Common myeloid progenitor, CD34-positive (primary cell): Measurements from ENCODE around the gene GET3.
"Not testable (repeated sequence)": the region's sequence is repeated elsewhere in the genome, so short reads cannot be mapped to it uniquely, and the experiment has no call there.

Source experiments
- CTCF ChIA-PET: fragments of 350-600 bp; sonication (Branson Sonifier 250); formaldehyde crosslinking; loops from one replicate; lab custom pipeline; 2021; ENCODE audit warnings: antibody characterized with exemption; lab: Charles Lee
- POLR2A ChIA-PET: fragments of 350-600 bp; sonication (Branson Sonifier 250); formaldehyde crosslinking; loops from one replicate; lab custom pipeline; 2021; ENCODE audit warnings: antibody characterized with exemption; lab: Charles Lee
- DNase-seq, 3 donors: peaks; one replicate each; pipeline versions ENCODE4 v3.0.0 to v3.0.0-alpha.2; 2013
- H3K27ac ChIP-seq, 2 experiments: 1 replicate in 1 of 2; 2 replicates in 1 of 2; pipeline ENCODE4 v1.7.0; 2013; ENCODE audit warnings: inconsistent platforms in 2 of 2, low read length in 2 of 2, mild to moderate bottlenecking in 2 of 2, low read depth in 1 of 2, moderate library complexity in 1 of 2; ENCODE audit not compliant: severe bottlenecking in 2 of 2, insufficient read depth in 1 of 2, poor library complexity in 1 of 2
- H3K27me3 ChIP-seq, 5 experiments: replicated peaks in 2 of 5; 1 replicate in 3 of 5; 2 replicates in 2 of 5; pipeline versions ENCODE4 v1.6.1 to v1.7.0; 2013; ENCODE audit warnings: low read length in 4 of 5, mild to moderate bottlenecking in 2 of 5, moderate library complexity in 2 of 5, inconsistent platforms in 1 of 5; ENCODE audit not compliant: insufficient read depth in 5 of 5, control insufficient read depth in 4 of 5
- H3K36me3 ChIP-seq, 4 experiments: 1 replicate in 2 of 4; 2 replicates in 2 of 4; pipeline versions ENCODE4 v1.6.1 to v1.7.0; 2013; ENCODE audit warnings: low read length in 3 of 4, control low read depth in 1 of 4, mild to moderate bottlenecking in 1 of 4; ENCODE audit not compliant: control insufficient read depth in 4 of 4, insufficient read depth in 4 of 4
- H3K4me1 ChIP-seq, 4 experiments: 1 replicate in 3 of 4; 2 replicates in 1 of 4; pipeline versions ENCODE4 v1.6.1 to v1.7.1; 2013; ENCODE audit warnings: low read length in 3 of 4, mild to moderate bottlenecking in 3 of 4, control low read depth in 1 of 4, inconsistent platforms in 1 of 4, moderate library complexity in 1 of 4; ENCODE audit not compliant: control insufficient read depth in 4 of 4, insufficient read depth in 4 of 4; ENCODE audit errors: control extremely low read depth in 1 of 4
- H3K4me3 ChIP-seq, 7 experiments: 1 replicate in 4 of 7; 2 replicates in 3 of 7; pipeline versions ENCODE4 v1.5.1 to v1.7.0; 2013; ENCODE audit warnings: mild to moderate bottlenecking in 7 of 7, low read length in 6 of 7, moderate library complexity in 6 of 7, inconsistent platforms in 2 of 7, low read depth in 2 of 7, control low read depth in 1 of 7; ENCODE audit not compliant: insufficient read depth in 4 of 7, control insufficient read depth in 1 of 7; ENCODE audit errors: extremely low read depth in 1 of 7
- H3K9me3 ChIP-seq, 5 experiments: 1 replicate in 4 of 5; 2 replicates in 1 of 5; pipeline versions ENCODE4 v1.6.1 to v1.7.1; 2013; ENCODE audit warnings: low read length in 4 of 5, mild to moderate bottlenecking in 2 of 5, inconsistent platforms in 1 of 5, low read depth in 1 of 5, moderate library complexity in 1 of 5; ENCODE audit not compliant: control insufficient read depth in 4 of 5, insufficient read depth in 2 of 5; ENCODE audit errors: control extremely low read depth in 1 of 5
- WGBS: methylation state at CpG from one replicate; pipeline ENCODE4 v1.1.5; 2013; ENCODE audit not compliant: insufficient coverage; 5-methylcytosine and 5-hydroxymethylcytosine counted together

The GET3 gene

DNA sequence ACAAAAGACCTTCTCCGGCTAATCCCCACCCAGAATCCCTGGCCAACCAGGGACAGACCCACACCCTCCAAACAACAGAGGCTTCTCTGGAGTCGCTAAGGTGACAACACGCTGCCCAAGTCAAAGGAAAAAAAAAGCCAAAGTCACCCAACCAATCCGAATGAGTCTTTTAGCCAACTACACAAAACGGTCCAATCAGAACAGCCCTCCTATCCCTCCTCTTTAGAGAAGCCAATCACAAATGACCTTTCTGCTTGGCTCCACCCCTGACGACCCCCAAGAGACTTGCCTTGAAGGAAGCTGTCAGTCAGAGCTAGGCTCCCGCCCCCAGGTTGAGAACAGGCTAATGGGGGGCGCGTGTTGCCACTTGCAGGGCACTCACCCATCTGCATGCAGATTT lies 34.3 kb upstream of the GET3 start:
- H3K4me1 ChIP-seq, result peaks cover 0 to 9% (median 4%) of the 10 kb centered on the region in 4 experiments
- no peaks in the 10 kb centered on the region for H3K9me3 ChIP-seq
- H3K27me3 ChIP-seq, result no peaks in the 10 kb centered on the region
- CTCF ChIA-PET, result interaction anchor here (0.7 to 1.5 kb wide), 3 partner anchors 14 to 54 kb away, joined by 3 to 4 read pairs (median 3); no protein-coding TSS in a partner anchor
- peaks cover 14 to 87% (median 65%) of the 10 kb centered on the region in 4 experiments for H3K36me3 ChIP-seq
- 87% methylated on average over 8 of the region's 9 CpGs for WGBS
- H3K4me3 ChIP-seq, result no peak overlapping the region
- peak; percentile 78 to 89 (median 89) for DNase-seq
- POLR2A ChIA-PET, result interaction anchor here (0.5 kb wide), 1 partner anchor 40 kb away, joined by 3 read pairs; no protein-coding TSS in a partner anchor
- peak overlapping the region in 1 of 2 experiments; percentile 9 for H3K27ac ChIP-seq

GRCh38 chr19:12705169-12705568 lies 32.1 kb upstream of the GET3 start:
- ChIA-PET POLR2A (no interaction called here), CTCF (no interaction called here)
- H3K4me1 ChIP-seq, result no peaks in the 10 kb centered on the region
- H3K27ac ChIP-seq, result no peak overlapping the region
- H3K27me3 ChIP-seq, result no peaks in the 10 kb centered on the region
- no peaks in the 10 kb centered on the region for H3K9me3 ChIP-seq
- 99% methylated on average over 11 of the region's 13 CpGs for WGBS
- H3K4me3 ChIP-seq, result no peak overlapping the region
- peaks cover 18 to 87% (median 70%) of the 10 kb centered on the region in 4 experiments for H3K36me3 ChIP-seq
- DNase-seq, result no peak

GRCh38 chr19:12705654-12706331 lies 31.5 kb upstream of the GET3 start:
- 99% methylated on average over 24 of the region's 29 CpGs for WGBS
- H3K27ac ChIP-seq, result no peak overlapping the region
- POLR2A ChIA-PET, result no interaction called here
- H3K27me3 ChIP-seq, result no peaks in the 10 kb centered on the region
- CTCF ChIA-PET, result interaction anchor here (1.4 to 3.2 kb wide), 2 partner anchors 11 to 60 kb away, joined by 5 to 13 read pairs; no protein-coding TSS in a partner anchor
- H3K9me3 ChIP-seq, result no peaks in the 10 kb centered on the region
- peaks cover 20 to 87% (median 72%) of the 10 kb centered on the region in 4 experiments for H3K36me3 ChIP-seq
- no peak overlapping the region for H3K4me3 ChIP-seq
- H3K4me1 ChIP-seq, result no peaks in the 10 kb centered on the region
- no peak for DNase-seq

DNA sequence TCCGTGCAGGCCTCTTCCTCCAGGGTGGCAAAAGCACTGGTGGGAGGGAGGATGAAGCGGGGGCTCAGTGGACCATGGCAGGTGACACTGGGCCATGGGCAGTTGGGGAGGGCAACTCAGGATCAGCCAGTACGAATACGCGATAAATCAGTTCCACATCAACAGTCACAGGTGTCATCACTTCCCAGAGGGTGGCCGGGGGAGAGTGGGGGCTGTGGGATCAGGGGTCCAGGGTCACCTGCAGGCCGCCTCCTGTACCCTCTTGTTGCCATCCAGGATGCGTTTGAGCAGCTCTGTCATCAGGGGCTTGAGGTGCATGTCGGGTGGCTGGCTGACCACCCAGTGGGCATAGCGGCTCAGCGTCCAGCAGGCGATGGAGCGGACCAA lies 31.0 kb upstream of the GET3 start:
- Histone ChIP-seq H3K4me1 (no peaks in the 10 kb centered on the region), H3K9me3 (no peaks in the 10 kb centered on the region), H3K4me3 (no peak overlapping the region), H3K27me3 (no peaks in the 10 kb centered on the region), H3K36me3 (peaks cover 20 to 85% (median 68%) of the 10 kb centered on the region in 4 experiments), H3K27ac (no peak overlapping the region)
- no peak for DNase-seq
- CTCF ChIA-PET, result interaction anchor here (1.4 to 3.2 kb wide), 2 partner anchors 11 to 60 kb away, joined by 5 to 13 read pairs; no protein-coding TSS in a partner anchor
- POLR2A ChIA-PET, result no interaction called here
- 97% methylated on average over 13 of the region's 13 CpGs for WGBS

- no peak for DNase-seq
- WGBS, result 98% methylated on average over 8 of the region's 8 CpGs
- no peak overlapping the region for H3K27ac ChIP-seq
- no peaks in the 10 kb centered on the region for H3K9me3 ChIP-seq
- H3K4me3 ChIP-seq, result no peak overlapping the region
- POLR2A ChIA-PET, result no interaction called here
- CTCF ChIA-PET, result interaction anchor here (1.0 to 43.3 kb wide), 4 partner anchors 9 to 88 kb away, joined by 3 to 776 read pairs (median 8); partner anchors contain the start of genes BEST2 and HOOK2
- H3K27me3 ChIP-seq, result no peaks in the 10 kb centered on the region
- no peaks in the 10 kb centered on the region for H3K4me1 ChIP-seq
- peaks cover 20 to 79% (median 57%) of the 10 kb centered on the region in 4 experiments for H3K36me3 ChIP-seq
These were observed 28.7 kb upstream of the GET3 start for GRCh38 chr19:12708641-12709040.

DNA sequence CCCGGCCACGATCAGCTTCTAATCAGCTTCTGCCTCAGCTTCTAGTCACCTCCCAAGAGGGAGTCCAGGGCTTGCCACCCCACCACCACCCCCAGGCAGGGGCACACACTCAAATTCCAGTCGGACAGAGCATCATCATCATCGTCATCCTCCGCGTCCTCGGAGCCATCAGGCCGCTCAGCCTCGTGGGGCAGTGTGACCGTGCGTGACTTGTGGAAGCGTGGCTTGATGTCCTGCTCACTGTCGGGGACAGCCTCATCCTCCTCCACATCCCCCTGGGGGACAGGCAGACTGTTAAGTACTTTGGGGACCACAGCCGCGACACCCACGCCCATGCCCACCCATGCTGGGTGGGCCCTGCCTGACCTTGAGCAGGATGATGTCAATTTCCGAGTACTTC lies 26.1 kb upstream of the GET3 start:
- no peaks in the 10 kb centered on the region for H3K9me3 ChIP-seq
- no peak overlapping the region for H3K27ac ChIP-seq
- H3K36me3 ChIP-seq, result peaks cover 16 to 82% (median 57%) of the 10 kb centered on the region in 4 experiments
- CTCF ChIA-PET, result interaction anchor here (1.4 to 43.3 kb wide), 2 partner anchors 34 to 49 kb away, joined by 5 to 776 read pairs; partner anchors contain the start of genes BEST2 and HOOK2
- POLR2A ChIA-PET, result no interaction called here
- no peak for DNase-seq
- 93% methylated on average over 13 of the region's 17 CpGs for WGBS
- H3K4me3 ChIP-seq, result no peak overlapping the region
- no peaks in the 10 kb centered on the region for H3K27me3 ChIP-seq
- no peaks in the 10 kb centered on the region for H3K4me1 ChIP-seq

GRCh38 chr19:12712077-12712476 lies 25.2 kb upstream of the GET3 start:
- H3K4me1 ChIP-seq, POLR2A ChIA-PET, DNase-seq, H3K4me3 ChIP-seq, H3K27me3 ChIP-seq, H3K9me3 ChIP-seq, H3K27ac ChIP-seq: not testable (repeated sequence)
- peaks cover 18 to 79% (median 56%) of the 10 kb centered on the region in 4 experiments for H3K36me3 ChIP-seq
- CTCF ChIA-PET, result interaction anchor here (43.3 kb wide), 1 partner anchor 48 kb away, joined by 776 read pairs; the partner anchor contains the start of genes BEST2 and HOOK2
- no CpG with 5 or more reads among the region's 14 CpGs for WGBS
